NCI-H1694 treated with DMSO at 0.1 percent for 48 hours (cell line): ENCODE results near the gene SLC66A2.

Source experiments
- DNase-seq: peaks from one replicate; lab custom pipeline; 2025; lab: John Stamatoyannopoulos, UW

Gene SLC66A2

GRCh38 chr18:79937103-79937860 is 14.2 kb downstream of the SLC66A2 start:
- no peak for DNase-seq

DNA sequence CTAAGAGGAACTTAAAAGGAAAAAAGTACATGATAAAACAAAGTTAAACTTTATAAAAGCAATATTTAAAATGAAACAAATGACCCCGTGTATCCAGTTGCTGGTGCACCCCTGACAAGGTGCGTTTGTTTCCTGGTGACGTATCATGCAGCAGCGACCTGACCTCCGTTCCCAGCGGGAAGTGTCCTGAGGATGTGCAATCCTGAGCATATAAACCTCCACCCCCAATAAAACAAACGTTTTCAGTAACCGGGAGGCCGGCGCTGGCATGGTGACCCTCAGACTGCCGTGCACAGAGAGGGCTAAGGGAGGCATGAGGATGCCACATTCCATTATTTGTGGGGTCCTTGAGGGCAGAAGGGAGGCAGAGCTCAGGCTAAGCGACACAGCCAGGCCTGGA is 14.8 kb downstream of the SLC66A2 start:
- no peak for DNase-seq

DNA sequence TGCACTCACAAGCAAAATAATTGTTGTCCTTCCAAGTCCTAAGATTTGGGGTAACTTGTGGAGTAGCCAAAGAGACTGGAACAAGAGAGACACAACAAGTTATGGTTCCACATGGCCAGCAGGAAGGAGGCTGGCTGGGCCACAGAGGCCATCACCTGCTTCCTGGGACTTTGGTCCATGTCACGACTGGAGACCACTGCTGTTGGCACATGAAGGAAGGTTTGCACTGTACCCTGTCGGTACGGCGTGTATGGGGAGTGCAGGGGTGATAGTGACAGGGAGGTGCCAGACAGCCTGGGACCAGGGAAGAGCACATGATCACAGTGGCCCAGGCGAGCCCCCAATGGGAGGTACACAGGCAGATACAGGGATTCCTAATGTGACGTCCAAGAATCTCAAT is 15.5 kb downstream of the SLC66A2 start:
- no peak for DNase-seq

DNA sequence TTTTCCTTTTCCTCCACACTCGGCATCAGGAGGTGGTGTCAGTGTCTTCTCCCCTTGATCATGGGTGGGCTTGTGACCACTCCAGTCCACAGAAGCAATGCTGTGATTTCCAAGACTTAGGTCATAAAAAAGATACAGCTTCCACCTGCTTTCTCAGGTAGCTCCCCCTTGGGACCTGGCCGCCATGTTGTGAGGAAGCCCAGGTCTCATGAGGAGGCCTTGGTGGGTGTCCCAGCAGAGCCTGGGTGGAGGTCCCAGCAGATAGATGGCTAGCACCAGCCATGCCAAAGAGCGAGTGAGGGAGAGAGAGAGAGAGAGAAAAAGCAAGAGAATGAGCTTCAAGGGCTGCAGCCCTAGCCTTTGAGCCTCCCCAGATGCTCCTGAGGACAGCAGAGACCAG is 16.0 kb downstream of the SLC66A2 start:
- DNase-seq, result no peak

DNA sequence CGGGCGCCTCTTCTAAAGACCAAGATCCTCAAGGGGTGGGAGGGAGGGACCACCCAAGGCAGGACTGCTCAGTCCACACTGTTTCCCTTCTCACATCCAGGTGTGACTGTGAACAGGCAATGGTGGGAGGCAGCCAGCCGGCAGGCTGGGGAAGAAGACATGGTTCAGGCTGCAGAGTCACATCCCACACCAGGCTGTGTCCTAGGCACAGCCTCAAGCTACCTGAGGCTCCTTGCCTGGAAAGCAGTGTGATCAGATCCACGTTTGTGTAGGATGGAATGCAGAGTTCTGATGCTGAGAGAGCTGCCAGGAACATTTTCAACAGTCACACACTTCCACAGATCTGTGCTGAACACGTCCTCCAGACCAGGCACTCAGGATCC is 16.4 kb downstream of the SLC66A2 start:
- DNase-seq, result no peak

- no peak for DNase-seq
Measured at GRCh38 chr18:79934311-79935097, 16.9 kb downstream of the SLC66A2 start.

DNA sequence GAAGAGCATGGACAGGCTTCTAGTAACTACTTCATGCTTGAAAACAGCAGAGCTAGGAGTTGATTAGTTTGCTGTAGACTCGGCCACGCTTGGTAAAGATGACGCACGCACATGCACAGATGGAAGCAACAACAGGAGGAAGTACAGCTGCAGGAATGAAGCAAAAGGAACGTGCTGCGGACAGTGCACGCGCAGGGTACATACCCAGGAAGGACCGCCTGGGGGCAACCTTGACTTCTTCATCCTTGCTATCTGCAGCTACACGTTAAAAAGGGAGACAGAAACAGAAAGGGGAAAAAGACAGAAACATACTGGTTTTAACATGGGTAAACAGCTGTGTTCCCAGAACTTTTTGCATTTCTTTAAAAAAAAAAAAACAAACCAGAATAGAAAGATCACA is 17.7 kb downstream of the SLC66A2 start:
- peak; percentile 5 for DNase-seq

DNA sequence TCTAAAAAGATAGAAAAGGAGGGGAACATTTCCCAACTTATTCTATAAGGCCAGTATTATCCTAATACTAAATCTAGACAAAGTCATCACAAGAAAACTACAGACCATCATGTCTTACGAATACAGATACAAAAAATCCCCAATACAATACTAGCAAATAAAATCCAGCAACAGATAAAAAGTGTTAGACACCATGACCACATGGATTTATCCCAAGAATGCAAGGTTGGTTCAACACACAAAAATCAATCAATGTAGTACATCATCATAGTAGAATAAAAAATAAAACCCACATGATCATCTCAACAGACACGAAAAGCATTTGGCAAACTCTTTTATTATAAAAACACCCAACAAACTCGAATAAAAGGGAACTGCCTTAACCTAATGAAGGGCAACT is 18.5 kb downstream of the SLC66A2 start:
- DNase-seq, result no peak

DNA sequence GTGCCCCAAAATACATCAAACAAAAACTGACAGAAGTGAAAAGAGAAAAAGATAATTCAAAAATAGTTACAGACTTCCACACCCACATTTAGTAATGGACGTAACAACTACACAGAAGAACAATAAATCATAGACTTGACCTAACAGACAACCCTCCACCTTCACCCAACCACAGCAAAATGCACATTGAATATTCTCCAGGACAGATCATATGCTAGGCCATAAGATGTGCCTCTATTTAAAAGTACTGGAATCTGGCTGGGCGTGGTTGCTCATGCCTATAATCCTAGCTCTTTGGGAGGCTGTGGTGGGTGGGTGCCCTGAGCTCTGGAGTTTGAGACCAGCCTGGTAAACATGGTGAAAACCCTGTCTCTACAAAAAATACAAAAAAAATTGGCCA is 20.0 kb downstream of the SLC66A2 start:
- no peak for DNase-seq

DNA sequence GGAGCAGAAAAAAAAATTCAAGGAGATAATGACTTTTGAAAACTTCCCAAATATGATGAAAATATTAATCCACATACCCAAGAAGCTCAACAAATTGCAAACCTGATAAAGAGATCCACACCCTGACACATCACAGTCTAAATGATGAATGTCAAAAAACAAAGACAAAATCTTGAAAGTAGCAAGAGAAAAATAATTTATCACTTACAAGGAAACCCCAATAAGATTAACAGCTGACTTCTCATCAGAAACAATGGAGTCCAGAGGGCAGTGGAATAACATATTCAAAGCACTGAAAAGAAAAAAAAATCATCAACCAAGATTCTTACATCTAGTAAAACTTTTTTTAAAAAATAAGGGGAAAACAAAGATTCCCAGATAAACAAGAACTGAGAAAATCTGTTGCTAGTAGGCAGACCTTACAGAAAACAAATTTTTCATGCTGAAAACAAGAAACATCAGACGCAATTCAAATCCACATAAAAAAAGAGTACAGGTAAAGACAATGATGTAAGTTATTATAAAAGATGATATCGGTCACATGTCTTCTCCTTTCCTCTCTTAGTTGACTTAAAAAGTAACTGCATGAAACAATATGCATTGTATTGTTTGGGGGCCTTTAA is 21.3 kb downstream of the SLC66A2 start:
- no peak for DNase-seq

DNA sequence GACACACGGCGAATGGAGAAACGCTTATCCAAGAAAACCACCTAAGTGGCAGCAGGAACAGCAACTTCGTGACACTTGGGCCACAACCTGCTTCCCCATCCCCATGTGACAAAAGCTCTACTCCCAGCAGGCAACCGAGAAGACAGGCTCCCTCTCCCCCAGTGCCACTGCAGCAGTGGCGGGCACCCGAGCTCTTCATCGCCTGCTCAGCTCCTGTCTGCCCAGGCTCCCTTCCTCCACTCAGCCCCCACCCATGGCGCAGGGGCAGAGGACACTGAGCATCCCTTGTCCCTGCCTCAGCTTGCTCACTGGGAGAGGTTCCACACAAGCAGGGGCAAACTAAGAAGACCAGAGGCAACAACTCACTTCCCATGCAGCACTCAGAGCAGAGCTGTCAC is 22.9 kb downstream of the SLC66A2 start:
- DNase-seq, result no peak

DNA sequence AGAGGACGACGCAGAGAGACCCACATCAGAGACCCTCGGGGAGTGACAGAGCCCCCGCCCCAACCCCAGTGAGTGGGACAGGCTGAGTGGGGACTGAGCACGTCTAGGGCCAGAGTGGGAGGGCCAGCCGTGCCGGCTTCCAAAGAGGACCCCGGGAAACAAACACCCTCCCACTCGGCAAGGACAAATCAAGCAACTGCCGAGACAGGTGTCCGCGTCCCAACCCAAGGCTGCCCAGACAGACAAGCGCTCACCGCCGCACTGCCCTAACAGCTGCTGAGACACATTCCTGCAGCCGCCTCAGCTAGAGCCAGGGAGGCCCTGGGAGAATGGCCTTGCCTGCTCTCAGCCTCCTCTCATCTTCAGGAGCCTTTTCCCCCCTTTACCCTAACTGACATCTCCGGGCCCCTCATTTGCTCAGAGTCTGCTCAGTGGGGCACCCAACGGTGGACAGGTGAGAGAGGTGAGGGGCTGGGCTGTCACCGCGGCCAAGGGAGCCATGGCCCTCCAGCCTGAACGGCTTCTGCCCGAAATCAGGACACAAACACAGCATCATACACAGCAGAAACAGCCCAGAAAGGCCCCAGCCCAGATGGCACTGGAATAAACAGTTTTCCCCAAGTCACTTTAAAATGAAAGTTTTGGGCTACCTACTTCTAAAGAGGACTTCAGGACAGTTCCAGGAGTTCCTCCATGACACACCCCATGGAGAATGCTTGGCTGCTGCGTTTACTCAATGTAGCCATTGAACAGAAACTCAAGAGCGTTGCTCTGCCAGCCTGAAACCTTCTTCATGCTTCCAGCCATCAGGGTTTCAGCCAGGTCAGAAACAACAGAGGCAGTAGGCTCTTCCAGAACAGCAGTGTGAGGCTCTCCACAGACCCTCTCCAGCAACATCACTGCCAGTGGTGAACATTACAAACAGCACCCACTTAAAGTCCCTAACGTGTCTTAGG is 23.6 kb downstream of the SLC66A2 start:
- DNase-seq, result no peak

DNA sequence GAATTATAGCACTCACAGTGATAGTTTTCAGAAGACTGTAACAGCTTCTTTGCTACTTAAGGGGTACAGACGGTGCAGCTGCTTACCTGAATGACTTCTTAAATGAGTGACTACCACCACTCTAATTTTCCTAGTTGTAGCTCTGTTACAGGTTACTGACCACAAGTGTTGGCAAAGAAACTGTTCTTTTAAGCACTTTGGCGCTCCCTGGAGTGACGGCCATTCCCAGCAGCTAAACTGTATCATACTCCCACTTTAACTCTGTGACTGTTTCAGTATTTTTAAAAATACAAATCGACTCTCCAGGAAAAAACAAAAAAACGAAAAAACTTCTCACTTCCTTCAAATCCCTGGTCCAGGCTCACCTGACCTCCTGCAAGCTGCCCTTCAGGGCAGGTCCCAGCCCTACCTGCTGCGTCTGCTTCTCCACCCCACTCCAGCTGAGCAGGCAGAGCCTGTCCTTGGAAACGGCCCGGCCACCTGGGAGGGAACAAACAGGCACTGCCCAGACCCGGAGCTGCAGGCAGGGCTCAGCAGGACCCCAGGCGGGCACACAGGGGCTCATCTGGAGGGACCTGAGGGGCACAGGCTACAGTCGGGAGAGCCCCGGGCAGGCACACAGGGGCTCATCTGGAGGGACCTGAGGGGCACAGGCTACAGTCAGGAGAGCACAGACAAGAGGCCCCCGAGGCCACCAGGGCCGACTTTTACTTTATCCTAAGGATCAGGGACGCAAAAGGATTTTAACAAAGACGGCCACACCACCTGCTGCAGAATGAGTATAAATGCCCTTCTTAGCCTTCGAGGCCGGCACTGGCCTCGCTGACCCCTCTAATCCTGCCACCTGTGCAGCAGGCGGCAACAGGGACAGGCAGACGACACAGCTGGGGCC is 24.5 kb downstream of the SLC66A2 start:
- no peak for DNase-seq

- DNase-seq, result no peak
Measured at GRCh38 chr18:79926306-79926705, 25.1 kb downstream of the SLC66A2 start.

DNA sequence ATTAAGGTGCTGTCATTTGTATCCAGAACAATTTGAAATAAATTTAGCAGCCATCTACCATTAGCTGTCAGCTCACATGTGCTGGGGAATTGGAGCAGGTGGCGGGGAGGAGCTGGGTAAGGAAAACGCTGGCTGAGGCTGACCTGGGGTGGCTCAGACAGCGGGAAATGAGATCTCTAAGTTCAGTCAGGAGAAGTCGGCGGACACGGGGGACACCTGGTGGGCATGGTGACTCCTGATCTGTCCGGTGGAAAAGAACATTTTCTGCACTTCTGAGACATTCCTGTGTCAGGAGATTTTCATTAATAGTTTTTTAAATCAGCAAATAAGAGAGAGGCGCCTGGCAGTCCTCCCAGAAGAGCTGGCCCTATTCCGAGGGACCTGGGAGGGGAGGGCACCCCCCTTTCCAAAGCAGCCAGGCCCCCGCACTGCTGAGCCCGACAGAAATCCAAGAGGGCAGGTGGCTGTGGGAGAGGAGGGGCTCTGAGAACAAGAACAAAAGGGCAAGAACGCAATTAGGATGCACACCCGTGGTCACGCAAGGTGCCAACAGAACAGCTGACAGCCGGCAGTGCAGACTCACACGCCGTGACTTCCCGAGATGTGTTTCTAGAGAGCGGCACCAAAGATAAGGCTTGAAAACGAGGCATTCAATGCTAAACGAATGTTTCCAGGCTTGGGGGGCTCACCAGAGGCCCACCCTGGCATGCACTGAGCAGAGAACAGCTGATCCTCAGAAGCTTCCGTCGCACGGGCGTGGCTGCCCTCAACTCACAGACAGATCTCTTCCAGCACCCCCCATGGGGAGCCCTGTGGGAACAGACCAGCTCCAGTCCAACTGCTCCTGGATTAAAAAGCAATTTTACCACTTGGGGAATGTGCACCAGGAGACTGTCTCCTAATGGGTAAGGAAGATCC is 26.4 kb downstream of the SLC66A2 start:
- DNase-seq, result peak; percentile 73

GRCh38 chr18:79923896-79924585 is 27.4 kb downstream of the SLC66A2 start:
- DNase-seq, result no peak

- DNase-seq, result no peak
Measured at GRCh38 chr18:79922971-79923411, 28.5 kb downstream of the SLC66A2 start.

- DNase-seq, result no peak
Measured at GRCh38 chr18:79921984-79922965, 29.2 kb downstream of the SLC66A2 start.
